ENCODE data around the gene ARHGEF33. TPM values are rescaled to one million over a fixed set of nuclear protein-coding genes. Genes with fewer than 3 reads are reported as not detected.
A peak's percentile ranks its signal among the peaks of the same experiment; 100 is the strongest.

ARHGEF33 gene
- total RNA-seq, 2 experiments from 2014 or later, result not detected

GRCh38 chr2:39000552-39000951, 110.9 kb downstream of the ARHGEF33 start:
- no peaks in the 10 kb centered on the region for H3K4me1 Mint-ChIP-seq (ENCODE audit: low read depth)
- no peaks in the 10 kb centered on the region for H3K27me3 Mint-ChIP-seq (ENCODE audit: low read depth)
- no peak for DNase-seq
- no peaks in the 10 kb centered on the region for H3K9me3 Mint-ChIP-seq
- H3K4me3 Mint-ChIP-seq, result no peak overlapping the region
- no peak overlapping the region for H3K27ac Mint-ChIP-seq
- intact Hi-C loops (cut with micrococcal nuclease), result no loop called here
- CTCF ChIA-PET, result interaction anchor here (0.9 to 1.2 kb wide), 3 partner anchors 8 to 53 kb away, joined by 3 to 4 read pairs (median 3); no protein-coding TSS in a partner anchor
- H3K36me3 Mint-ChIP-seq (ENCODE audit: low read depth), result peaks cover 18% of the 10 kb centered on the region

GRCh38 chr2:39007875-39008504, 118.3 kb downstream of the ARHGEF33 start:
- H3K27ac Mint-ChIP-seq, result no peak overlapping the region
- CTCF ChIA-PET, result interaction anchor here (0.7 to 1.8 kb wide), 3 partner anchors 8 to 221 kb away, joined by 3 to 7 read pairs (median 4); no protein-coding TSS in a partner anchor
- H3K4me3 Mint-ChIP-seq, result no peak overlapping the region

GRCh38 chr2:39008665-39009064, 119.0 kb downstream of the ARHGEF33 start:
- H3K27ac Mint-ChIP-seq, result no peak overlapping the region
- CTCF ChIA-PET, result interaction anchor here (0.7 kb wide), 1 partner anchor 9 kb away, joined by 3 read pairs; no protein-coding TSS in a partner anchor
- peaks cover 24% of the 10 kb centered on the region for H3K36me3 Mint-ChIP-seq (ENCODE audit: low read depth)
- no peaks in the 10 kb centered on the region for H3K27me3 Mint-ChIP-seq (ENCODE audit: low read depth)
- H3K9me3 Mint-ChIP-seq, result no peaks in the 10 kb centered on the region
- intact Hi-C loops (cut with micrococcal nuclease), result loop anchor here (1.0 kb wide), 1 partner anchor 121 kb away; no protein-coding TSS in a partner anchor
- no peak overlapping the region for H3K4me3 Mint-ChIP-seq
- H3K4me1 Mint-ChIP-seq (ENCODE audit: low read depth), result peaks cover 10% of the 10 kb centered on the region
- DNase-seq, result peak; percentile 45

More at GRCh38 chr2:39007875-39008504, 118.3 kb downstream of the ARHGEF33 start:
- Mint-ChIP-seq H3K36me3 (ENCODE audit: low read depth) (peaks cover 20% of the 10 kb centered on the region), H3K27me3 (ENCODE audit: low read depth) (no peaks in the 10 kb centered on the region), H3K9me3 (no peaks in the 10 kb centered on the region), H3K4me1 (ENCODE audit: low read depth) (peaks cover 10% of the 10 kb centered on the region)
- DNase-seq, result no peak
- intact Hi-C loops (cut with micrococcal nuclease), result loop anchor here (1.0 kb wide), 1 partner anchor 121 kb away; no protein-coding TSS in a partner anchor

- no peak overlapping the region for H3K4me3 Mint-ChIP-seq
- H3K4me1 Mint-ChIP-seq (ENCODE audit: low read depth), result peaks cover 1% of the 10 kb centered on the region
- intact Hi-C loops (cut with micrococcal nuclease), result no loop called here
- CTCF ChIA-PET, result no interaction called here
- DNase-seq, result no peak
- no peak overlapping the region for H3K27ac Mint-ChIP-seq
- H3K36me3 Mint-ChIP-seq (ENCODE audit: low read depth), result peaks cover 12% of the 10 kb centered on the region
- no peaks in the 10 kb centered on the region for H3K27me3 Mint-ChIP-seq (ENCODE audit: low read depth)
- no peaks in the 10 kb centered on the region for H3K9me3 Mint-ChIP-seq
Measured at GRCh38 chr2:39013871-39014270, 124.2 kb downstream of the ARHGEF33 start.

- Mint-ChIP-seq H3K27ac (no peak overlapping the region), H3K36me3 (ENCODE audit: low read depth) (peaks cover 6% of the 10 kb centered on the region), H3K27me3 (ENCODE audit: low read depth) (no peaks in the 10 kb centered on the region), H3K9me3 (no peaks in the 10 kb centered on the region), H3K4me3 (no peak overlapping the region), H3K4me1 (ENCODE audit: low read depth) (no peaks in the 10 kb centered on the region)
- intact Hi-C loops (cut with micrococcal nuclease), result no loop called here
- DNase-seq, result no peak
- CTCF ChIA-PET, result no interaction called here
Measured at GRCh38 chr2:39015424-39015823, 125.7 kb downstream of the ARHGEF33 start.

GRCh38 chr2:39017334-39017733, 127.7 kb downstream of the ARHGEF33 start:
- no peak overlapping the region for H3K27ac Mint-ChIP-seq
- no peaks in the 10 kb centered on the region for H3K9me3 Mint-ChIP-seq
- no peak for DNase-seq
- intact Hi-C loops (cut with micrococcal nuclease), result no loop called here
- H3K36me3 Mint-ChIP-seq (ENCODE audit: low read depth), result peaks cover 6% of the 10 kb centered on the region
- H3K4me1 Mint-ChIP-seq (ENCODE audit: low read depth), result no peaks in the 10 kb centered on the region
- no peaks in the 10 kb centered on the region for H3K27me3 Mint-ChIP-seq (ENCODE audit: low read depth)
- no peak overlapping the region for H3K4me3 Mint-ChIP-seq
- CTCF ChIA-PET, result interaction anchor here (1.3 kb wide), 1 partner anchor 11 kb away, joined by 3 read pairs; no protein-coding TSS in a partner anchor

GRCh38 chr2:39018638-39019037, 129.0 kb downstream of the ARHGEF33 start:
- Mint-ChIP-seq H3K27me3 (ENCODE audit: low read depth) (no peaks in the 10 kb centered on the region), H3K4me1 (ENCODE audit: low read depth) (peaks cover 1% of the 10 kb centered on the region), H3K27ac (no peak overlapping the region), H3K36me3 (ENCODE audit: low read depth) (peaks cover 1% of the 10 kb centered on the region), H3K9me3 (no peaks in the 10 kb centered on the region), H3K4me3 (no peak overlapping the region)
- DNase-seq, result no peak
- CTCF ChIA-PET, result interaction anchor here (1.0 to 1.7 kb wide), 2 partner anchors 11 to 58 kb away, joined by 3 to 4 read pairs; no protein-coding TSS in a partner anchor
- intact Hi-C loops (cut with micrococcal nuclease), result no loop called here

- Mint-ChIP-seq H3K4me3 (no peak overlapping the region), H3K4me1 (ENCODE audit: low read depth) (peaks cover 4% of the 10 kb centered on the region), H3K9me3 (no peaks in the 10 kb centered on the region), H3K27ac (no peak overlapping the region), H3K36me3 (ENCODE audit: low read depth) (peaks cover 1% of the 10 kb centered on the region), H3K27me3 (ENCODE audit: low read depth) (no peaks in the 10 kb centered on the region)
- no peak for DNase-seq
- intact Hi-C loops (cut with micrococcal nuclease), result no loop called here
- CTCF ChIA-PET, result interaction anchor here (0.7 to 1.6 kb wide), 2 partner anchors 44 to 209 kb away, joined by 3 to 5 read pairs; no protein-coding TSS in a partner anchor
Measured at GRCh38 chr2:39020383-39020782, 130.7 kb downstream of the ARHGEF33 start.

- DNase-seq, result no peak
- Mint-ChIP-seq H3K4me3 (no peak overlapping the region), H3K9me3 (no peaks in the 10 kb centered on the region), H3K36me3 (ENCODE audit: low read depth) (peaks cover 1% of the 10 kb centered on the region), H3K4me1 (ENCODE audit: low read depth) (peaks cover 4% of the 10 kb centered on the region), H3K27ac (no peak overlapping the region), H3K27me3 (ENCODE audit: low read depth) (no peaks in the 10 kb centered on the region)
- CTCF ChIA-PET, result no interaction called here
- intact Hi-C loops (cut with micrococcal nuclease), result no loop called here
Measured at GRCh38 chr2:39022642-39023235, 133.1 kb downstream of the ARHGEF33 start.

- Mint-ChIP-seq H3K27me3 (ENCODE audit: low read depth) (no peaks in the 10 kb centered on the region), H3K4me3 (no peak overlapping the region), H3K36me3 (ENCODE audit: low read depth) (peaks cover 1% of the 10 kb centered on the region), H3K27ac (no peak overlapping the region), H3K9me3 (no peaks in the 10 kb centered on the region), H3K4me1 (ENCODE audit: low read depth) (peaks cover 4% of the 10 kb centered on the region)
- intact Hi-C loops (cut with micrococcal nuclease), result no loop called here
- CTCF ChIA-PET, result no interaction called here
- DNase-seq, result no peak
Measured at GRCh38 chr2:39023649-39024048, 134.0 kb downstream of the ARHGEF33 start.

- intact Hi-C loops (cut with micrococcal nuclease), result no loop called here
- H3K36me3 Mint-ChIP-seq (ENCODE audit: low read depth), result peaks cover 1% of the 10 kb centered on the region
- no peaks in the 10 kb centered on the region for H3K27me3 Mint-ChIP-seq (ENCODE audit: low read depth)
- H3K9me3 Mint-ChIP-seq, result no peaks in the 10 kb centered on the region
- CTCF ChIA-PET, result interaction anchor here (1.5 kb wide), 1 partner anchor 205 kb away, joined by 4 read pairs; no protein-coding TSS in a partner anchor
- peaks cover 4% of the 10 kb centered on the region for H3K4me1 Mint-ChIP-seq (ENCODE audit: low read depth)
- no peak overlapping the region for H3K27ac Mint-ChIP-seq
- no peak overlapping the region for H3K4me3 Mint-ChIP-seq
- DNase-seq, result peak; percentile 10
Measured at GRCh38 chr2:39024833-39025232, 135.2 kb downstream of the ARHGEF33 start.
